Measurements from ENCODE around the gene MGRN1.

DNA sequence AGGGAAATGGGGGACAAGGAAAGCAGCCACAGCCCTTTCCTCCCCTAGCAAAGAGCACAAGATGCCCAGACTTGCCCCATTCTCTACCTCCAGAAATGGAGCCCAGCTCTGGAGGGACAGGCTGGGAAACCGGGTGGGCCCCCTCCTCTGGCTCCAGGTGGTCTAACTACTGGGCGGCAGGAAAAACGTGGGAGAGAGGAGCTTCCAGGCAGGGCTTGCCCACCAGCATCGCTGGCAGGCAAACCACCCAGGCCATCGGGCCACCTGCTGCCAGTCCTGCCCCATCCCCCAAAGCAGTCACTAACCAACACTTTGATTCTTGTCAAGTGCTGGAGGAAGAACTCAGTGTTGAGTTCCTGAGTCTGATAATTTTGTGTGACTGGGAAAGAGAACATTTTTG, 93.8 kb downstream of the MGRN1 start:
- no peak for TF ChIP-seq POLR2AphosphoS5 (IDR thresholded peaks at IDR 0.05; ENCODE audit: low read depth, low read length)
- TF ChIP-seq POLR2A (IDR thresholded peaks at IDR 0.05; ENCODE audit: low read depth, low read length) = no peak
- no peak for TF ChIP-seq TAF1 (IDR thresholded peaks at IDR 0.05; ENCODE audit: borderline replicate concordance, low read depth, low read length)

Data from GM12892 (cell line).